ENCODE data around the gene ELN. TPM values are rescaled to one million over a fixed set of nuclear protein-coding genes. Genes with fewer than 3 reads are reported as not detected.

The ELN gene
- total and polyA plus RNA-seq, 9 of the 15 experiments (the other 6 are each of a cell fraction or from before 2014, with no cell fraction given) = 0.20 TPM; not detected in 8

DNA sequence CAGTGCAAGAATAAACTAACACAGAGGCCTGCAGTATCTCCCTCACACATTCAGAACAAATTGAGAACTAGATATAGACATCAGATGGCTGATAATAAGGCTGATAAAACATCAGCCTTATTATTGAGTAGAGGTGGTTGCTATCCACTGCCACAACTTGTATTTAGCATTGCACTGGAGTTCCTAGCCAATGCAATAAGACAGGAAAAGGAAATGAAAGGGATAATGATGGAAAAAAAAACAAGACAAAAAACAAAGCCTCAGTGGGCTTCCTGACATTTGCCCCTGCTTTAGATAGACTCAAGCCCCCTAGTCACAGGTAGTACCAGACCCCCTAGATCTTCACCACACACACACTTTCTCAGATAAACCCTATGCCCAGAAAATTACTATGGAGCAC lies 33.2 kb upstream of the ELN start (continued):
- TF ChIP-seq PPARD (CRISPR knock-in tag; IDR thresholded peaks at IDR 0.05) = no peak

DNA sequence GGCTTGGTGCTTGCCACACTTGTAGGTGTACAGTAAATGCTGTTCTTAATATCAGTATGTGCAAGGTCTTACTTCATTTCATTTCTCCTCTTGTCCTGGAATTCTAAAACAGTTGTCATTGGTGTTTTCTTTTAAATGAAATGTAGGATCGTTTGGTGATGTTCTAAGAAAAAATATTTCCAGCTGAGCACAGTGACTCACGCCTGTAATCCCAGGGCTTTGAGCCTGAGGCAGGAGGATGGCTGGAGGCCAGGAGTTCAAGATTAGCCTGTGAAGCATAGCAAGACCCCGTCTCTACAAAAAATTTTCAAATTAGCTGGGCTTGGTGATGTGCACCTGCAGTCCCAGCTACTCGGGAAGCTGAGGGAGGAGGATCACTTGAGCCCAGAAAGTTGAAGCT lies 32.6 kb upstream of the ELN start:
- no peak overlapping the region for H3K4me3 ChIP-seq
- H3K79me2 ChIP-seq (ENCODE audit: control insufficient read depth, insufficient read depth, low read length) = no peaks in the 10 kb centered on the region
- H3K4me1 ChIP-seq (replicated peaks in 1 of 2; ENCODE audit: control insufficient read depth in 2 of 2, insufficient read depth in 2 of 2, low read length in 2 of 2) = peaks cover 0 to 2% of the 10 kb centered on the region in 2 experiments; a peak in 1 of 5 replicates
- ChIA-PET POLR2A (interaction anchor here (1.1 kb wide), 1 partner anchor 13 kb away, joined by 4 read pairs; no protein-coding TSS in a partner anchor), CTCF (ENCODE audit: low intra/inter-chr PET ratio) (no interaction called here)
- no peak overlapping the region for H3K4me2 ChIP-seq (ENCODE audit: insufficient read depth, low read length)
- in situ Hi-C loops (cut with MboI) (no loop called here), intact Hi-C loops (cut with micrococcal nuclease) (no loop called here)
- no peak overlapping the region for H3K9ac ChIP-seq (ENCODE audit: insufficient read depth in 1 of 2, low read depth in 2 of 2, low read length in 2 of 2)
- BruUV-seq (replicated peaks) = no TSS peak
- no peak overlapping the region for H2AFZ ChIP-seq (ENCODE audit: low read depth, low read length)
- peaks cover 5% of the 10 kb centered on the region for H3K9me3 ChIP-seq (replicated peaks; ENCODE audit: control insufficient read depth, insufficient read depth, low read depth, low read length)
- ATAC-seq (no peak), FAIRE-seq (no peak), DNase-seq (ENCODE audit: extremely low read depth in 1 of 4, low spot score in 3 of 4) (no peak)
- no peaks in the 10 kb centered on the region for H3K9me1 ChIP-seq (ENCODE audit: control insufficient read depth, insufficient read depth, low read length)
- WGBS (ENCODE audit: insufficient coverage, low coverage, missing lambda C conversion rate) = 0% methylated on average over 4 of the region's 4 CpGs
- no peak overlapping the region for H3K27ac ChIP-seq (ENCODE audit: extremely low read depth, low read depth, low read length)
- H3K27me3 ChIP-seq (ENCODE audit: control insufficient read depth in 2 of 2, insufficient read depth in 2 of 2, low read length in 2 of 2) = peaks cover 5 to 38% of the 10 kb centered on the region in 2 experiments
- H3K36me3 ChIP-seq (ENCODE audit: control insufficient read depth, insufficient read depth, low read length) = no peaks in the 10 kb centered on the region
- no peaks in the 10 kb centered on the region for H4K20me1 ChIP-seq (replicated peaks; ENCODE audit: control insufficient read depth, insufficient read depth, low read length)
- TF ChIP-seq, protein P1, sequence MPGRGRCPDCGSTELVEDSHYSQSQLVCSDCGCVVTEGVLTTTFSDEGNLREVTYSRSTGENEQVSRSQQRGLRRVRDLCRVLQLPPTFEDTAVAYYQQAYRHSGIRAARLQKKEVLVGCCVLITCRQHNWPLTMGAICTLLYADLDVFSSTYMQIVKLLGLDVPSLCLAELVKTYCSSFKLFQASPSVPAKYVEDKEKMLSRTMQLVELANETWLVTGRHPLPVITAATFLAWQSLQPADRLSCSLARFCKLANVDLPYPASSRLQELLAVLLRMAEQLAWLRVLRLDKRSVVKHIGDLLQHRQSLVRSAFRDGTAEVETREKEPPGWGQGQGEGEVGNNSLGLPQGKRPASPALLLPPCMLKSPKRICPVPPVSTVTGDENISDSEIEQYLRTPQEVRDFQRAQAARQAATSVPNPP (IDR thresholded peaks at IDR 0.05; ENCODE audit: borderline replicate concordance, insufficient read depth, insufficient read length) = no peak
- TF ChIP-seq, protein P2, sequence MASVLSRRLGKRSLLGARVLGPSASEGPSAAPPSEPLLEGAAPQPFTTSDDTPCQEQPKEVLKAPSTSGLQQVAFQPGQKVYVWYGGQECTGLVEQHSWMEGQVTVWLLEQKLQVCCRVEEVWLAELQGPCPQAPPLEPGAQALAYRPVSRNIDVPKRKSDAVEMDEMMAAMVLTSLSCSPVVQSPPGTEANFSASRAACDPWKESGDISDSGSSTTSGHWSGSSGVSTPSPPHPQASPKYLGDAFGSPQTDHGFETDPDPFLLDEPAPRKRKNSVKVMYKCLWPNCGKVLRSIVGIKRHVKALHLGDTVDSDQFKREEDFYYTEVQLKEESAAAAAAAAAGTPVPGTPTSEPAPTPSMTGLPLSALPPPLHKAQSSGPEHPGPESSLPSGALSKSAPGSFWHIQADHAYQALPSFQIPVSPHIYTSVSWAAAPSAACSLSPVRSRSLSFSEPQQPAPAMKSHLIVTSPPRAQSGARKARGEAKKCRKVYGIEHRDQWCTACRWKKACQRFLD (CRISPR knock-in tag; IDR thresholded peaks at IDR 0.05) = no peak
- TF ChIP-seq ZNF311 (CRISPR knock-in tag; IDR thresholded peaks at IDR 0.05) = no peak
- no peak for TF ChIP-seq CXXC5 (CRISPR knock-in tag; IDR thresholded peaks at IDR 0.05)
- no peak for TF ChIP-seq TRIM28 (IDR thresholded peaks at IDR 0.05)
- TF ChIP-seq, protein P3, sequence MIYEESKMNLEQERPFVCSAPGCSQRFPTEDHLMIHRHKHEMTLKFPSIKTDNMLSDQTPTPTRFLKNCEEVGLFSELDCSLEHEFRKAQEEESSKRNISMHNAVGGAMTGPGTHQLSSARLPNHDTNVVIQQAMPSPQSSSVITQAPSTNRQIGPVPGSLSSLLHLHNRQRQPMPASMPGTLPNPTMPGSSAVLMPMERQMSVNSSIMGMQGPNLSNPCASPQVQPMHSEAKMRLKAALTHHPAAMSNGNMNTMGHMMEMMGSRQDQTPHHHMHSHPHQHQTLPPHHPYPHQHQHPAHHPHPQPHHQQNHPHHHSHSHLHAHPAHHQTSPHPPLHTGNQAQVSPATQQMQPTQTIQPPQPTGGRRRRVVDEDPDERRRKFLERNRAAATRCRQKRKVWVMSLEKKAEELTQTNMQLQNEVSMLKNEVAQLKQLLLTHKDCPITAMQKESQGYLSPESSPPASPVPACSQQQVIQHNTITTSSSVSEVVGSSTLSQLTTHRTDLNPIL (CRISPR knock-in tag; IDR thresholded peaks at IDR 0.05) = no peak
- TF ChIP-seq BHLHE40 (IDR thresholded peaks at IDR 0.05; ENCODE audit: low read length) = no peak
- TF ChIP-seq RBM39 (optimal IDR thresholded peaks at IDR 0.05; ENCODE audit: low read depth, low read length) = no peak
- TF ChIP-seq SLC30A9 (CRISPR knock-in tag; IDR thresholded peaks at IDR 0.05) = no peak
- TF ChIP-seq, protein P4, sequence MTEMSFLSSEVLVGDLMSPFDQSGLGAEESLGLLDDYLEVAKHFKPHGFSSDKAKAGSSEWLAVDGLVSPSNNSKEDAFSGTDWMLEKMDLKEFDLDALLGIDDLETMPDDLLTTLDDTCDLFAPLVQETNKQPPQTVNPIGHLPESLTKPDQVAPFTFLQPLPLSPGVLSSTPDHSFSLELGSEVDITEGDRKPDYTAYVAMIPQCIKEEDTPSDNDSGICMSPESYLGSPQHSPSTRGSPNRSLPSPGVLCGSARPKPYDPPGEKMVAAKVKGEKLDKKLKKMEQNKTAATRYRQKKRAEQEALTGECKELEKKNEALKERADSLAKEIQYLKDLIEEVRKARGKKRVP (CRISPR knock-in tag; IDR thresholded peaks at IDR 0.05) = no peak
